ENCODE data around the gene RPP25.

DNA sequence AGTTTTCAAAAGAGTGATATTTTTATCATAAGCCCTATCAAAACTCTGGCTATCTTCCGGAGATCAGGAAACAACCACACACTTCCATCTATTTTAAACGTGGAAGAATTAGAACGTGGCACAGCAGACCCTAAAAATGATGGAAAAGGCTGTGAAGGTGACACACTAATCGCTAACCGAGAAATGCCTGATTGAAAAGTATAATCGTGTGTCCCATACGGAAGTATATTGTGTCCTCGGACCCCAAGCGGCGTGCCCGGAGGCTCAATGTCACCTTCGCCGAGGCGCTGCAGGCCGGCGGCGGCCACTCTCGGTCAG is 19.3 kb downstream of the RPP25 start:
- TF ChIP-seq, protein P1, sequence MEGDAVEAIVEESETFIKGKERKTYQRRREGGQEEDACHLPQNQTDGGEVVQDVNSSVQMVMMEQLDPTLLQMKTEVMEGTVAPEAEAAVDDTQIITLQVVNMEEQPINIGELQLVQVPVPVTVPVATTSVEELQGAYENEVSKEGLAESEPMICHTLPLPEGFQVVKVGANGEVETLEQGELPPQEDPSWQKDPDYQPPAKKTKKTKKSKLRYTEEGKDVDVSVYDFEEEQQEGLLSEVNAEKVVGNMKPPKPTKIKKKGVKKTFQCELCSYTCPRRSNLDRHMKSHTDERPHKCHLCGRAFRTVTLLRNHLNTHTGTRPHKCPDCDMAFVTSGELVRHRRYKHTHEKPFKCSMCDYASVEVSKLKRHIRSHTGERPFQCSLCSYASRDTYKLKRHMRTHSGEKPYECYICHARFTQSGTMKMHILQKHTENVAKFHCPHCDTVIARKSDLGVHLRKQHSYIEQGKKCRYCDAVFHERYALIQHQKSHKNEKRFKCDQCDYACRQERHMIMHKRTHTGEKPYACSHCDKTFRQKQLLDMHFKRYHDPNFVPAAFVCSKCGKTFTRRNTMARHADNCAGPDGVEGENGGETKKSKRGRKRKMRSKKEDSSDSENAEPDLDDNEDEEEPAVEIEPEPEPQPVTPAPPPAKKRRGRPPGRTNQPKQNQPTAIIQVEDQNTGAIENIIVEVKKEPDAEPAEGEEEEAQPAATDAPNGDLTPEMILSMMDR (conservative IDR thresholded peaks at IDR 0.05): no peak
- no peak for TF ChIP-seq ZFX (IDR thresholded peaks at IDR 0.05)
